A673 (cell line): Measurements from ENCODE around the gene GPR15LG. TPM values are rescaled to one million over a fixed set of nuclear protein-coding genes. Genes with fewer than 3 reads are reported as not detected.

ENCODE experiments used
- BruUV-seq: library from RNA; stranded (reverse); fragments of 400-500 nt; replicated peaks from 2 replicates; lab custom pipeline; 2021; lab: Mats Ljungman, UMichigan
- CTCF ChIA-PET: fragments of 300-600 bp; sonication (Branson Sonifier 250); formaldehyde crosslinking; loops from one replicate; lab custom pipeline; 2022; ENCODE audit warnings: antibody characterized with exemption; lab: Charles Lee
- POLR2A ChIA-PET: fragments of 300-600 bp; sonication (Branson Sonifier 250); formaldehyde crosslinking; loops from one replicate; lab custom pipeline; 2022; ENCODE audit warnings: antibody characterized with exemption; ENCODE audit not compliant: low non-redundant PET; lab: Charles Lee
- DNase-seq: peaks from one replicate; pipeline ENCODE4 v3.0.0-alpha.2; 2015; ENCODE audit warnings: low spot score
- H3K27ac ChIP-seq: fragments of 200-600 bp; sonication (generic); 2 replicates; pipeline ENCODE4 v1.5.1; 2016; ENCODE audit warnings: mixed run types, low read depth, mild to moderate bottlenecking, mixed read lengths, antibody characterized with exemption, low read length; ENCODE audit not compliant: poor library complexity, severe bottlenecking
- H3K27me3 ChIP-seq: fragments of 200-600 bp; sonication (generic); replicated peaks from 2 replicates; pipeline ENCODE4 v1.6.1; 2017; ENCODE audit warnings: mixed run types, low read depth, mild to moderate bottlenecking, mixed read lengths, antibody characterized with exemption, low read length; ENCODE audit not compliant: insufficient read depth, poor library complexity
- H3K36me3 ChIP-seq: fragments of 200-600 bp; sonication (generic); 2 replicates; pipeline ENCODE4 v1.6.1; 2016; ENCODE audit warnings: mixed run types, mild to moderate bottlenecking, mixed read lengths, antibody characterized with exemption, low read length; ENCODE audit not compliant: insufficient read depth, poor library complexity, severe bottlenecking
- H3K4me1 ChIP-seq: fragments of 200-600 bp; sonication (generic); 2 replicates; pipeline ENCODE4 v1.6.1; 2017; ENCODE audit warnings: mixed run types, mild to moderate bottlenecking, mixed read lengths, antibody characterized with exemption, low read length; ENCODE audit not compliant: insufficient read depth, poor library complexity, severe bottlenecking
- H3K4me3 ChIP-seq: fragments of 200-600 bp; sonication (generic); 2 replicates; pipeline ENCODE4 v1.5.1; 2016; ENCODE audit warnings: low read depth, mixed run types, mild to moderate bottlenecking, mixed read lengths, low read length; ENCODE audit not compliant: poor library complexity, severe bottlenecking
- H3K9me3 ChIP-seq: fragments of 200-600 bp; sonication (generic); 2 replicates; pipeline ENCODE4 v1.6.1; 2016; ENCODE audit warnings: mixed run types, low read depth, mild to moderate bottlenecking, mixed read lengths, antibody characterized with exemption, low read length; ENCODE audit not compliant: poor library complexity, severe bottlenecking
- CTCF ChIP-seq: fragments of 300-800, 200-600 bp; sonication (generic); conservative IDR thresholded peaks from 2 replicates; pipeline ENCODE4 v1.5.1; 2017; ENCODE audit warnings: low read depth, mild to moderate bottlenecking, antibody characterized with exemption, low read length, moderate library complexity, mixed read lengths
- EZH2 ChIP-seq: fragments of 200-600 bp; sonication (generic); IDR thresholded peaks from 2 replicates; pipeline ENCODE4 v1.6.1; 2017; ENCODE audit warnings: borderline replicate concordance, low read depth, mild to moderate bottlenecking, mixed read lengths, antibody characterized with exemption, low read length; ENCODE audit not compliant: poor library complexity, severe bottlenecking
- intact Hi-C: fragments of 100-400 bp; cut with micrococcal nuclease; formaldehyde crosslinking; loops from one replicate; pipeline ENCODE4 v1.10.0; 2022; ENCODE audit not compliant: unreplicated experiment
- total RNA-seq: library from RNA; stranded (reverse); gene quantifications from 2 replicates; pipeline ENCODE4 v1.2.3, GENCODE V29; 2021

GPR15LG gene
- total RNA-seq, 1 experiment from 2014 or later: not detected

- no peak for DNase-seq
- BruUV-seq: no TSS peak
- Histone ChIP-seq H3K9me3 (no peaks in the 10 kb centered on the region), H3K4me3 (no peak overlapping the region), H3K27ac (no peak overlapping the region), H3K27me3 (no peaks in the 10 kb centered on the region), H3K36me3 (no peaks in the 10 kb centered on the region), H3K4me1 (no peaks in the 10 kb centered on the region)
- TF ChIP-seq CTCF (no peak), EZH2 (no peak)
- ChIA-PET POLR2A (no interaction called here), CTCF (no interaction called here)
- intact Hi-C loops: no loop called here
These were observed 3.4 kb downstream of the GPR15LG start for GRCh38 chr10:84176836-84177474.

GRCh38 chr10:84177541-84178141 is 4.0 kb downstream of the GPR15LG start:
- Histone ChIP-seq H3K9me3 (no peaks in the 10 kb centered on the region), H3K36me3 (no peaks in the 10 kb centered on the region), H3K27me3 (no peaks in the 10 kb centered on the region), H3K4me3 (no peak overlapping the region), H3K4me1 (no peaks in the 10 kb centered on the region), H3K27ac (no peak overlapping the region)
- no TSS peak for BruUV-seq
- POLR2A ChIA-PET: no interaction called here
- intact Hi-C loops: no loop called here
- TF ChIP-seq EZH2: no peak
- no peak for TF ChIP-seq CTCF
- no peak for DNase-seq
- CTCF ChIA-PET: no interaction called here

GRCh38 chr10:84178160-84178609 is 4.6 kb downstream of the GPR15LG start:
- no peak for TF ChIP-seq CTCF
- TF ChIP-seq EZH2: no peak
- H3K27me3 ChIP-seq: no peaks in the 10 kb centered on the region
- no peak overlapping the region for H3K4me3 ChIP-seq
- no peaks in the 10 kb centered on the region for H3K36me3 ChIP-seq
- ChIA-PET POLR2A (no interaction called here), CTCF (no interaction called here)
- H3K9me3 ChIP-seq: no peaks in the 10 kb centered on the region
- no peak overlapping the region for H3K27ac ChIP-seq
- H3K4me1 ChIP-seq: no peaks in the 10 kb centered on the region
- BruUV-seq: no TSS peak
- intact Hi-C loops: no loop called here
- no peak for DNase-seq
